ENCODE measurements around the gene IPO11. TPM values are rescaled to one million over a fixed set of nuclear protein-coding genes. Genes with fewer than 3 reads are reported as not detected.
"Not testable (repeated sequence)": the region's sequence is repeated elsewhere in the genome, so short reads cannot be mapped to it uniquely, and the experiment has no call there.

Gene IPO11
- total and polyA plus RNA-seq, 4 donors = 4.7 to 20.6 (median 9.0) TPM

DNA sequence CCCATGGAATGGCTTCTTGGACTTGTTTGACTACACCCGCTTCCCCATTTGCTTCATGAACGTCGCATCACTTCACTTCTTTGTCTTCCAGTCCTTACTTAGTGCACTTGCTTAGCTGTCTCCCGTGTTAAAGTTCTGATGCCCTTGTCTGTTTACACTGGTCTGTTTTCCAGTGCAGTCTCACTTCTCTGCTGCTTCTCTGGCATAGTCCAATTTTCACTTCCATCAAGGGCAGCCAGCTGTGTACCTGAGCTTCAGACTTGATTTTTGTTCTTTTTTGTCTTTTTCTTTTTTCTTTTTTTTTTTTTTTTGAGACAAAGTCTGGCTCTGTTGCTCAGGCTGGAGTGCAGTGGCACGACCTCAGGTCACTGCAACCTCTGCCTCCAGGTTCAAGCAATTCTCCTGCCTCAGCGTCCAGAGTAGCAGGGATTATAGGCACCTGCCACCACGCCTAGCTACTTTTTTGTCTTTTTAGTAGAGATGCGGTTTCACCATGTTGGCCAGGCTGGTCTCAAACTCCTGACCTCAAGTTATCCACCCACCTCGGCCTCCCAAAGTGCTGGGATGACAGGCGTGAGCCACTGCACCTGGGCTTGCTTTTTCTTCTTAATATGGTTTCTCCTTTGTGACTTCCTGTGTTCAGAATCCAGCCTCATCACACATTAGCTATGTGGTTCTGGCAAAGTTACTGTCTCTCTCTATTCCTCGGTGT, 241.5 kb downstream of the IPO11 start:
- Histone ChIP-seq H3K36me3 (ENCODE audit: control insufficient read depth in 4 of 4, insufficient read depth in 3 of 4, low read depth in 1 of 4, low read length in 3 of 4) (no peaks in the 10 kb centered on the region), H3K27ac (ENCODE audit: low read depth in 1 of 2, low read length in 2 of 2) (no peak overlapping the region), H3K9ac (ENCODE audit: low read depth in 1 of 2, low read length in 2 of 2) (no peak overlapping the region), H3K4me1 (ENCODE audit: control insufficient read depth in 4 of 4, insufficient read depth in 4 of 4, low read length in 3 of 4) (no peaks in the 10 kb centered on the region), H3K27me3 (ENCODE audit: control insufficient read depth in 4 of 4, insufficient read depth in 4 of 4, low read length in 3 of 4) (no peaks in the 10 kb centered on the region), H3K4me3 (ENCODE audit: low read depth in 1 of 3, low read length in 3 of 3) (no peak overlapping the region), H3K9me3 (ENCODE audit: control insufficient read depth in 4 of 4, low read length in 3 of 4) (no peaks in the 10 kb centered on the region)
- WGBS = 80% methylated on average over 11 of the region's 11 CpGs
- TF ChIP-seq FOXA1 (IDR thresholded peaks at IDR 0.05) (no peak), GABPA (IDR thresholded peaks at IDR 0.05 in 1 of 2, conservative IDR thresholded peaks at IDR 0.05 in 1 of 2) (no peak), TAF1 (conservative IDR thresholded peaks at IDR 0.05) (no peak), RXRA (IDR thresholded peaks at IDR 0.05) (no peak), RAD21 (IDR thresholded peaks at IDR 0.05) (no peak), HNF4A (conservative IDR thresholded peaks at IDR 0.05) (no peak), YY1 (IDR thresholded peaks at IDR 0.05) (no peak)
- TF ChIP-seq, protein P1, sequence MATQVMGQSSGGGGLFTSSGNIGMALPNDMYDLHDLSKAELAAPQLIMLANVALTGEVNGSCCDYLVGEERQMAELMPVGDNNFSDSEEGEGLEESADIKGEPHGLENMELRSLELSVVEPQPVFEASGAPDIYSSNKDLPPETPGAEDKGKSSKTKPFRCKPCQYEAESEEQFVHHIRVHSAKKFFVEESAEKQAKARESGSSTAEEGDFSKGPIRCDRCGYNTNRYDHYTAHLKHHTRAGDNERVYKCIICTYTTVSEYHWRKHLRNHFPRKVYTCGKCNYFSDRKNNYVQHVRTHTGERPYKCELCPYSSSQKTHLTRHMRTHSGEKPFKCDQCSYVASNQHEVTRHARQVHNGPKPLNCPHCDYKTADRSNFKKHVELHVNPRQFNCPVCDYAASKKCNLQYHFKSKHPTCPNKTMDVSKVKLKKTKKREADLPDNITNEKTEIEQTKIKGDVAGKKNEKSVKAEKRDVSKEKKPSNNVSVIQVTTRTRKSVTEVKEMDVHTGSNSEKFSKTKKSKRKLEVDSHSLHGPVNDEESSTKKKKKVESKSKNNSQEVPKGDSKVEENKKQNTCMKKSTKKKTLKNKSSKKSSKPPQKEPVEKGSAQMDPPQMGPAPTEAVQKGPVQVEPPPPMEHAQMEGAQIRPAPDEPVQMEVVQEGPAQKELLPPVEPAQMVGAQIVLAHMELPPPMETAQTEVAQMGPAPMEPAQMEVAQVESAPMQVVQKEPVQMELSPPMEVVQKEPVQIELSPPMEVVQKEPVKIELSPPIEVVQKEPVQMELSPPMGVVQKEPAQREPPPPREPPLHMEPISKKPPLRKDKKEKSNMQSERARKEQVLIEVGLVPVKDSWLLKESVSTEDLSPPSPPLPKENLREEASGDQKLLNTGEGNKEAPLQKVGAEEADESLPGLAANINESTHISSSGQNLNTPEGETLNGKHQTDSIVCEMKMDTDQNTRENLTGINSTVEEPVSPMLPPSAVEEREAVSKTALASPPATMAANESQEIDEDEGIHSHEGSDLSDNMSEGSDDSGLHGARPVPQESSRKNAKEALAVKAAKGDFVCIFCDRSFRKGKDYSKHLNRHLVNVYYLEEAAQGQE (IDR thresholded peaks at IDR 0.05) = no peak
- TF ChIP-seq, protein P2, sequence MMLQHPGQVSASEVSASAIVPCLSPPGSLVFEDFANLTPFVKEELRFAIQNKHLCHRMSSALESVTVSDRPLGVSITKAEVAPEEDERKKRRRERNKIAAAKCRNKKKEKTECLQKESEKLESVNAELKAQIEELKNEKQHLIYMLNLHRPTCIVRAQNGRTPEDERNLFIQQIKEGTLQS (IDR thresholded peaks at IDR 0.05) = no peak
- DNase-seq (ENCODE audit: low spot score) = no peak

DNA sequence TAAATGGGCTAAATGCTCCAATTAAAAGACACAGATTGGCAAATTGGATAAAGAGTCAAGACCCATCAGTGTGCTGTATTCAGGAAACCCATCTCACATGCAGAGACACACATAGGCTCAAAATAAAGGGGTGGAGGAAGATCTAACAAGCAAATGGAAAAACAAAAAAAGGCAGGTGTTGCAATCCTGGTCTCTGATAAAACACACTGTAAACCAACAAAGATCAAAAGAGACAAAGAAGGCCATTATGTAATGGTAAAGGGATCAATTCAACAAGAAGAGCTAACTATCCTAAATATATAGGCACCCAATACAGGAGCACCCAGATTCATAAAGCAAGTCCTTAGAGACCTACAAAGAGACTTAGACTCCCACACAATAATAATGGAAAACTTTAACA, 245.2 kb downstream of the IPO11 start:
- H3K9me3 ChIP-seq (ENCODE audit: control insufficient read depth in 4 of 4, low read length in 3 of 4); H3K9ac ChIP-seq (ENCODE audit: low read depth in 1 of 2, low read length in 2 of 2); H3K27me3 ChIP-seq (ENCODE audit: control insufficient read depth in 4 of 4, insufficient read depth in 4 of 4, low read length in 3 of 4); DNase-seq (ENCODE audit: low spot score); H3K4me1 ChIP-seq (ENCODE audit: control insufficient read depth in 4 of 4, insufficient read depth in 4 of 4, low read length in 3 of 4); H3K4me3 ChIP-seq (ENCODE audit: low read depth in 1 of 3, low read length in 3 of 3); H3K27ac ChIP-seq (ENCODE audit: low read depth in 1 of 2, low read length in 2 of 2); H3K36me3 ChIP-seq (ENCODE audit: control insufficient read depth in 4 of 4, insufficient read depth in 3 of 4, low read depth in 1 of 4, low read length in 3 of 4): not testable (repeated sequence)

DNA sequence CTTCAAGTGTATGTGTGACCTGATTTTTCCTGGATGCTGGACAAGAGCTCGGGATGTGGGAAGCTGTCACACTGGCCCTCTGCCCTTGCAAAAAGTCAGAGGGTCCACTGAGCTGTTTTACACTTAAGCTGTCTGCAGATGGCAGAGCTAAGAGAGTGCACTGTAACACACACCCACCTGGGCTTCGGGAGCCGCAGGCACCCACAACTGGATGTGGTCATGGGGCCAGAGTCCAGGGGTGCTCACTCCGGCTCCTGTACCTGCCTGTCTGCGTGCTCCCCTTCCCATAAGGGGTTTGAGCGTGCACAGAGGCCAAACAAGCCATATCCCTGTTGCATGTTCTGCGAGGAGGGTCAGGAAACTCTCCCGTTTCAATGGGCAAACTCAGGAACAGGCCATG, 248.6 kb downstream of the IPO11 start:
- TF ChIP-seq RXRA (IDR thresholded peaks at IDR 0.05) (no peak), TAF1 (conservative IDR thresholded peaks at IDR 0.05) (no peak), GABPA (IDR thresholded peaks at IDR 0.05 in 1 of 2, conservative IDR thresholded peaks at IDR 0.05 in 1 of 2) (no peak), YY1 (IDR thresholded peaks at IDR 0.05) (no peak), NR2F2 (IDR thresholded peaks at IDR 0.05) (no peak), RAD21 (IDR thresholded peaks at IDR 0.05) (no peak), JUND (IDR thresholded peaks at IDR 0.05) (no peak), FOXA2 (IDR thresholded peaks at IDR 0.05) (no peak), FOXA1 (IDR thresholded peaks at IDR 0.05) (no peak), HNF4G (IDR thresholded peaks at IDR 0.05) (no peak)
- TF ChIP-seq, protein P2 (IDR thresholded peaks at IDR 0.05) = no peak
- TF ChIP-seq, protein P3, sequence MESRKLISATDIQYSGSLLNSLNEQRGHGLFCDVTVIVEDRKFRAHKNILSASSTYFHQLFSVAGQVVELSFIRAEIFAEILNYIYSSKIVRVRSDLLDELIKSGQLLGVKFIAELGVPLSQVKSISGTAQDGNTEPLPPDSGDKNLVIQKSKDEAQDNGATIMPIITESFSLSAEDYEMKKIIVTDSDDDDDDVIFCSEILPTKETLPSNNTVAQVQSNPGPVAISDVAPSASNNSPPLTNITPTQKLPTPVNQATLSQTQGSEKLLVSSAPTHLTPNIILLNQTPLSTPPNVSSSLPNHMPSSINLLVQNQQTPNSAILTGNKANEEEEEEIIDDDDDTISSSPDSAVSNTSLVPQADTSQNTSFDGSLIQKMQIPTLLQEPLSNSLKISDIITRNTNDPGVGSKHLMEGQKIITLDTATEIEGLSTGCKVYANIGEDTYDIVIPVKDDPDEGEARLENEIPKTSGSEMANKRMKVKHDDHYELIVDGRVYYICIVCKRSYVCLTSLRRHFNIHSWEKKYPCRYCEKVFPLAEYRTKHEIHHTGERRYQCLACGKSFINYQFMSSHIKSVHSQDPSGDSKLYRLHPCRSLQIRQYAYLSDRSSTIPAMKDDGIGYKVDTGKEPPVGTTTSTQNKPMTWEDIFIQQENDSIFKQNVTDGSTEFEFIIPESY (IDR thresholded peaks at IDR 0.05) = no peak
- 74% methylated on average over 8 of the region's 8 CpGs for WGBS
- DNase-seq (ENCODE audit: low spot score) = no peak

More for the DNA sequence above, 248.6 kb downstream of the IPO11 start:
- H3K27me3 ChIP-seq (ENCODE audit: control insufficient read depth in 4 of 4, insufficient read depth in 4 of 4, low read length in 3 of 4) = no peaks in the 10 kb centered on the region
- H3K4me1 ChIP-seq (ENCODE audit: control insufficient read depth in 4 of 4, insufficient read depth in 4 of 4, low read length in 3 of 4) = no peaks in the 10 kb centered on the region
- no peak overlapping the region for H3K27ac ChIP-seq (ENCODE audit: low read depth in 1 of 2, low read length in 2 of 2)
- H3K9ac ChIP-seq (ENCODE audit: low read depth in 1 of 2, low read length in 2 of 2) = no peak overlapping the region
- H3K4me3 ChIP-seq (ENCODE audit: low read depth in 1 of 3, low read length in 3 of 3) = no peak overlapping the region
- no peaks in the 10 kb centered on the region for H3K9me3 ChIP-seq (ENCODE audit: control insufficient read depth in 4 of 4, low read length in 3 of 4)
- no peaks in the 10 kb centered on the region for H3K36me3 ChIP-seq (ENCODE audit: control insufficient read depth in 4 of 4, insufficient read depth in 3 of 4, low read depth in 1 of 4, low read length in 3 of 4)

Measured in liver (tissue), 9 donors.